Measurements from ENCODE around the gene GALNT1.

DNA sequence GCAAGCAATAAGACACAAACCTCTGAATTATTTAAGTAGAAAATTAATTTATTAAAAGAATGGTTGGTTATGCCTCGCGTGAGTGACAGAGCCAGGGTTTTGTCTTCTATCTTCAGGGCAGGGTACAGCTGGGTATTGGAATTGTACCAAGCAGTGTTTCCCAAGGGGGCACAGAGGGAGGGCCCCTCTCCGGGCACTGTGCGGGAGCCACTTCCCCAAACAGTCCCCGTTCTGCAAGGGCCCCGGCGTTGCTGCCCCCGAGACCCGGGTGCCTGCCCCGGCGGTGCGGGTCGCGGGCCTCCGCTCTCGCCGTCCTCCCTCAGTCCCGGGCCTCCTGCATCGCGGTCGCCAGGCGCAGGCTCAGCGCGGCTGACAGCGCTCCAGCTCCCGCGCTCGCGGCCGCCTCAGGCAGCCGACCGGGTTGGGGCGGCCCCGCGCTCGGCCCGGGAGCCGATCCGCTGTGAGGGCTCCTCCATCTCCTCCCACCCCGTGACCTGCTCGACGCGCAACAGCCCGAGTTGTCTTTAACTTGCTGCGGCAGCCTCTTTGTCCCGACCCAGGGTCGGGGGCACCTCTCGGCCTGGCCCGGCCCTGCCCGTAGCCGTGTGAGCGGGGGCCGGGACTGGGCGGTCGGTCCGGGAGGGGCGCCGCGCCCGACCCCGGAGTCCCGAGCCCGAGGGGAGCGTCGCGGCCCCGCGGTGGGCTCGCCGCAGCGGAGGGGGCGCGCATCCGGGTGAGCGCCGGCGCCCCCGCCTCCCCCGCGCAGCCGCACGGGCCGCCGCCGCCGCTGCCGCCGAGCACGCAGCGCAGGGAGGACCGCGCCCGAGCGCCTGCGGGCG, 620 bp upstream of the GALNT1 start:
- no peak for TF ChIP-seq EZH2phosphoT487 (IDR thresholded peaks at IDR 0.05; ENCODE audit: borderline replicate concordance, low read length)
- TF ChIP-seq, protein P1, sequence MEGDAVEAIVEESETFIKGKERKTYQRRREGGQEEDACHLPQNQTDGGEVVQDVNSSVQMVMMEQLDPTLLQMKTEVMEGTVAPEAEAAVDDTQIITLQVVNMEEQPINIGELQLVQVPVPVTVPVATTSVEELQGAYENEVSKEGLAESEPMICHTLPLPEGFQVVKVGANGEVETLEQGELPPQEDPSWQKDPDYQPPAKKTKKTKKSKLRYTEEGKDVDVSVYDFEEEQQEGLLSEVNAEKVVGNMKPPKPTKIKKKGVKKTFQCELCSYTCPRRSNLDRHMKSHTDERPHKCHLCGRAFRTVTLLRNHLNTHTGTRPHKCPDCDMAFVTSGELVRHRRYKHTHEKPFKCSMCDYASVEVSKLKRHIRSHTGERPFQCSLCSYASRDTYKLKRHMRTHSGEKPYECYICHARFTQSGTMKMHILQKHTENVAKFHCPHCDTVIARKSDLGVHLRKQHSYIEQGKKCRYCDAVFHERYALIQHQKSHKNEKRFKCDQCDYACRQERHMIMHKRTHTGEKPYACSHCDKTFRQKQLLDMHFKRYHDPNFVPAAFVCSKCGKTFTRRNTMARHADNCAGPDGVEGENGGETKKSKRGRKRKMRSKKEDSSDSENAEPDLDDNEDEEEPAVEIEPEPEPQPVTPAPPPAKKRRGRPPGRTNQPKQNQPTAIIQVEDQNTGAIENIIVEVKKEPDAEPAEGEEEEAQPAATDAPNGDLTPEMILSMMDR (IDR thresholded peaks at IDR 0.05; ENCODE audit: low read depth, low read length, poor library complexity, severe bottlenecking), result no peak
